D721Med (cell line): ENCODE results near the gene CRACDL.

Experiments
- DNase-seq: peaks from one replicate; pipeline ENCODE4 v3.0.0; 2011; ENCODE audit warnings: low spot score; ENCODE audit not compliant: insufficient read length
- FAIRE-seq: peaks from 2 replicates; lab custom pipeline; 2011; peaks lifted over from hg19 to GRCh38; lab: Jason Lieb, UNC
- TF ChIP-seq, protein P1 (sequence below): IDR thresholded peaks from 2 replicates; pipeline ENCODE4 v1.5.1; 2012; ENCODE audit warnings: mild to moderate bottlenecking, control low read depth; ENCODE audit not compliant: insufficient read depth; ENCODE audit errors: missing control alignments

The CRACDL gene

DNA sequence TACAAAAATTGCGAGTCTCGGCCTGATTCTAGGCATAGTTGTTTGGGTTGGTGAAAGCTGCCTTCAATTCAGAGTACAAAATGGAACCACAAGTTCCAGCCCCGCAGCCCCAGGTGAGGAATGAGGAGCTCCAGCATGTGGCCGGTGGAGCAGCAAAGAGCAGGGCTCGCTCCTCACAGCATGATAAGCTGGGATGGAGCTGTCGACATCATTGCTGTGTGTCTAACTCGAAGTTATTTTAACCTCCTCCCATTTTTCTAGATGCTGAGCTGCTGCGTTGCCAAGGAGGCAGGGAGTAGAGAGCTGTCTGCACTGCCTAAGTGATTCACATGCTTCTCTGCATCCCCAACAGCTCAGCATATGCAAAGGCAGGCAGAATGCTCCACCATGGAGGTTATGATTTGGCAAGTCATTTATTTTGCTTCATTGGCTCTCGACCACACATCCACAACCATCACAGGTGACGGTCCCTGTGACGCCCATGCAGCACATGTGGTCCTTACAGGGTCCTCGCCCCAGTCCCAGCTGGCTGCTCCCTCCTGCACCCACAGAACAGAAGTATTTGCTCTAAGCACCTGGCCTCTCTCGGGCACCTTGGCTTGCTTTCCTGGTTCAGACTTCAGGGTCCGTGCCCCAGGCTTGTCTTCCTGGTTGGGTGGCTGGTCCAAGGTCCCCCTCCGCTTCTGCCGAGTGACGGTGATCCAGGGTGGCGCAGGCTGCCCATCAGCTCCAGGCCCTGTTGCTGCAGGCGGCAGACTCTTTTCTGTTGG, 139.1 kb downstream of the CRACDL start:
- TF ChIP-seq, protein P1, sequence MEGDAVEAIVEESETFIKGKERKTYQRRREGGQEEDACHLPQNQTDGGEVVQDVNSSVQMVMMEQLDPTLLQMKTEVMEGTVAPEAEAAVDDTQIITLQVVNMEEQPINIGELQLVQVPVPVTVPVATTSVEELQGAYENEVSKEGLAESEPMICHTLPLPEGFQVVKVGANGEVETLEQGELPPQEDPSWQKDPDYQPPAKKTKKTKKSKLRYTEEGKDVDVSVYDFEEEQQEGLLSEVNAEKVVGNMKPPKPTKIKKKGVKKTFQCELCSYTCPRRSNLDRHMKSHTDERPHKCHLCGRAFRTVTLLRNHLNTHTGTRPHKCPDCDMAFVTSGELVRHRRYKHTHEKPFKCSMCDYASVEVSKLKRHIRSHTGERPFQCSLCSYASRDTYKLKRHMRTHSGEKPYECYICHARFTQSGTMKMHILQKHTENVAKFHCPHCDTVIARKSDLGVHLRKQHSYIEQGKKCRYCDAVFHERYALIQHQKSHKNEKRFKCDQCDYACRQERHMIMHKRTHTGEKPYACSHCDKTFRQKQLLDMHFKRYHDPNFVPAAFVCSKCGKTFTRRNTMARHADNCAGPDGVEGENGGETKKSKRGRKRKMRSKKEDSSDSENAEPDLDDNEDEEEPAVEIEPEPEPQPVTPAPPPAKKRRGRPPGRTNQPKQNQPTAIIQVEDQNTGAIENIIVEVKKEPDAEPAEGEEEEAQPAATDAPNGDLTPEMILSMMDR: no peak
- DNase-seq: no peak
- no peak for FAIRE-seq

DNA sequence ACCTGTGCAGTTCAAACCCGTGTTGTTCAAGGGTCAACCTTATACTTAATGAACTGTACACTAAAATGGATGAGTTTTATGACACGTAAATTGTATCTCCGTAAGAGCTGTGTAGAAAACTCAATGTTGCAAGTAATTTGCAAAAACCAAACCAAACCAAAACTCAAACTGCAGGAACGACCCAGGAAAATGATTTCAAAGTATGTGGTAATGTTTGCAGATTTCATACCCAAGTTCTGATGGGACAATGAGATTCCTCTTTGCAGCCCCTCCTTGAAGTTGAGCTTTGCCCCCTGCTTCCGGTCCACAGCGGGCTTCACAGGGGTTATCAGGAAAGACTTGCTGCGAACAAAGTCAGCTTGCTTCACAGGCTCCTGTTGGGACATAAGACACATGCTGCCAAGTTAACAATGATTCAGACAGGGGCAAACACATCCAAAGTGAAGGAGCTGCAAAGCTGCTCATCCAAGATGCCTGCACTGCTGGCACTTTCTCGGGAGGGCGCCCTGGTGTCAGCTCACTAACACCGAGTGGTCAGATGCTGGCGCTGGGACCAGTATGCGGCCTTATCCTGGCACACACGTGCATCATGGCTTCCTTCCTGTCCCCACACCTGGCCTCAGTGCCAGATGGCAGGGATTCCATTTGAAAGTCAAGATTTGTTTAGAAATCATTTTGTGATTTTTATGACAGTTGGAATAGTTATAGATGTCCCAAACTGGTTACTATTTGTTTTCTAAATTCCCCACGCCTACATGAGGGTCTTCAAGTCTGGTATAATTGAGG, 139.9 kb downstream of the CRACDL start:
- FAIRE-seq (no peak), DNase-seq (no peak)
- TF ChIP-seq, protein P1: no peak

DNA sequence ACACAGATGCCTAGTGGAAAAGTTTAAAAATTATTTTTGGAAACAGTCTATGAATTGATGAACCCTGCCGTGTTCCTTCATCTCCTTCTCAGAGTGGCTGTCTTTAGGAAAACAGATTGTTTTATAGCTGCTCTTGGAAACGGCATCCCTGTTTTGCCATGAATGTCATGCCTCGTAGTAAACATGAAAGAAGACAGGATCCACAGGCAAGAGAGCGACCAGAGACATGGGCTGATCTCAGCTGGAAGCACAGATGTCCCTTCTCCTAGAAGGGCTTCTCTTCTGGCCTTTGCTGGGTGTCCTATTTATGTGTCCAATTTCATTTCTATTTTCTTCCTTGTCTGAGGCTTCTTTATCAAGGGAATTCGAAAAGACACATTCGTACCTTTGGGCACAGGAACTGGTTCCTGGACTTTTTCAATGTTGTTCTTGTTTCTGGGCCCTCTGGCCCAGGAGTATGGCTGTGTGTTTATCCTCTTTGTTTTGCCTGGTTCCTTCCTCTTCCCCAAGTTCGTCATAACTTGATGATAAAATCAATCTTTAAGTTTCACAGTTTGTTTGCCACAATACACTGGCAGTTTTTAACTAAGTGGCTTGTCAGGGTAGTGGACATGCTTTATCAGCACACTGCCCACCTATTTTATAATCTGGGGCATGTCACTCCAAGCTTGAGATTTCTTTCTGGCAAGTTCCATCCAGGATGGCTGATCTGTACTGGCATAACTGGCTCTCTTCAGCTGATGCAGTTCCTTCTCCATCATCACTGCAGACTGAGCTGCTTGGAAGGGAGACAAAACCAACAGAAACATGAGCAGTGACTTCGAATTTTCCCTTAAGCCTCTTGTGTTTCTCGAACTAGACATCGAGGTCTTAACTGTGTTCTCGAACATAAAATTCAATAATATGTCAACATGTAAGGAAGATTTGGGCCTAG, 141.9 kb downstream of the CRACDL start:
- FAIRE-seq: no peak
- no peak for DNase-seq
- TF ChIP-seq, protein P1: no peak

DNA sequence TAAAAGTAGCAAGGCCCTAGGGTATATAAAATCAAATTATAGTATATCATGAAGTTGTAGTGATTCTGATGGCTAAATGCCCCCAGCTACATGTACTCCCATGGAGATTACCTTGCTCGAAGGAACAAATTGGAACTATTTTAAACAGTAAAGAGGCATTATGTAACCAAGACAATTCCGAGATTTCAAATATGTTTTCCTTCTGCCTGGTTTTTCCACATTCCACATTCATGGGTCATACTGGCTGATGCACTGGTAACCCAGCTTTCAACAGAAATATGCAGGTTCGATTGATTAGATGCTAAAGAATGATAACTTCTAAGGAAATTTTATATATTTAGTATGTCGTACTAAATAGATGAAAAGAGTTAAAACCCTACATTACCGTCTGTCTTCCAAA, 142.8 kb downstream of the CRACDL start:
- TF ChIP-seq, protein P1: no peak
- FAIRE-seq (no peak), DNase-seq (no peak)

DNA sequence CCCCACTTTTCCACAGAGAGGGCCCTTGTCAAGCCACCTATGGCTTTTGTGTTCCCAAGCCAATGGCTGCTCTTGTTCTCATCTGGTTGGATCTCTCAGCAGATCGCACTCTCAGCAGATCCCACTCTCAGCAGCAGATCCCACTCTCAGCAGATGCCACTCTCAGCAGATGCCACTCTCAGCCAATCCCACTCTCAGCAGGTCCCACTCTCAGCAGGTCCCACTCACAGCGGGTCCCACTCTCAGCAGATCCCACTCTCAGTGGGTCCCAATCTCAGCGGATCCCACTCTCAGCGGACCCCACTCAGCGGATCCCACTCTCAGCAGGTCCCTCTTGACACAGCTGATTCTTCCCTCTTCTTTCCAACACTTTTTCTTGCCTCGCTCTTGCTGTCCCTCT, 145.8 kb downstream of the CRACDL start:
- TF ChIP-seq, protein P1: no peak
- no peak for DNase-seq
- FAIRE-seq: no peak

DNA sequence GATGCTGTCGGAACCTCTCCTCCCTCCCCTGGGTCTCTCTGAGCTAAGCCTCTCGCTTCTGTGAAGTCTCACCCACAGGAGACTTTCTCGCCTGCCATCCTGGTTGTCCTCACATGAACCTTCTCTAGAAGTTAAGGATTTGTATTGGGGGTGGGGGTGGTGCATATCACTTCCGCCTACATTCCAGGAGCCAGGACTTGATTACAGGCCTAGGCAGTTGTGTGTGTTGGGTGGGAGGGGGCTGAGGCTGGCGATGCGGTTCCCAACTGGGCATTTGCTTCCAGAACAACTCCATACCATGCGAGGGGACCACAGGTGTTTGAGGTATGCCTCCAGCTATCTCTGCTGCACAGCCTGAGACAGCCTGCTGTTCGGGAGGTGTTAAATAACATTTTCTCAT, 148.3 kb downstream of the CRACDL start:
- no peak for FAIRE-seq
- DNase-seq: no peak
- TF ChIP-seq, protein P1: no peak
